Fibroblast of skin of right quadriceps (primary cell): ENCODE measurements around the gene ITPKA.

ENCODE experiments used
- DNase-seq: peaks from one replicate; pipeline ENCODE4 v3.0.0-alpha.2; 2013

Gene ITPKA

DNA sequence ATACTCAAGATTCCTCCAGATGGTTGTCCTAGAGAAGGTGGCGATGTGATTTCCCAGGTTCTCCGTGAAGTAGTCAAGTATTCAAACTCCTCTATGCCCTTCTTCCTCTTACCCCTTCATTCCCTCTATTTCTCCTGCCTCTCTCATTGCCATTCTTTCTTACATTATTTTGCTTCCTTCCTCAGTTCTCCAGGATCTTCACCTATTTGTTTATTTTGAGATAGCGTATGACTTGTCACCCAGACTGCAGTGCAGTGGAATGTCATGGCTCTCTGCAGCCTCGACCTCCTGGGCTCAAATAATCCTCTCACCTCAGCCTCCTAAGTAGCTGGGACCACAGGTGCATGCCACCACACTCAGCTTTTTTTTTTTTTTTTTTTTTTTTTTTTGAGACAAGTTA lies 1.8 kb upstream of the ITPKA start:
- DNase-seq: no peak

DNA sequence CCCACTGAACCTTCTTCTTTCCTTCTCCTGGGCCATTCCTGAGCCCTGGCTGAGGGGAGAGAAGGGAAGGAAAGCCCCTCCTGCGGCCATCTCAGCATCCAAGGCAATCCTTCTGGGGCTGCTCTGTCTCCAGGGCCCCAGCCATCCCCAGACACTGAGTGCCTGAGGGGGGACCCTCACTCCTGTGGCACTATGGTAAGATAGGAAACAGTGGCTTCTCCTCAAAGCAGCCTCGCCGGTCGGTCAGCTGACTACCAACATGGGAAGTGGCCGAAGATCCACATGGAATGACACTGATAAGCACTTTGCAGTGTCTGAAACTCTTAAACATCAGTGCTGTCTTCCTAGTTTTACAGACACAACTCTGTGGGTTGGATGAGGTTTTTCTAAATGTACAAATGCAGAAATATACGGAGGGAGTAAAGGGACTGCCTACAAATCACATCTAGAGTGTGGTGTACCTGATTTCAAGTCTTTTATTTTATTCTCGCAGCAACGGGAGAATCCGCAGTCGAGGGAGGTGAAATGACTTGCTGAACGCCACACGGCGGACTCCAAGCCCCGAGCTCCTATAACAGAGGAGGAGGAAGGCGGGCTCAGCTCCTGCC lies 973 bp upstream of the ITPKA start:
- no peak for DNase-seq

DNA sequence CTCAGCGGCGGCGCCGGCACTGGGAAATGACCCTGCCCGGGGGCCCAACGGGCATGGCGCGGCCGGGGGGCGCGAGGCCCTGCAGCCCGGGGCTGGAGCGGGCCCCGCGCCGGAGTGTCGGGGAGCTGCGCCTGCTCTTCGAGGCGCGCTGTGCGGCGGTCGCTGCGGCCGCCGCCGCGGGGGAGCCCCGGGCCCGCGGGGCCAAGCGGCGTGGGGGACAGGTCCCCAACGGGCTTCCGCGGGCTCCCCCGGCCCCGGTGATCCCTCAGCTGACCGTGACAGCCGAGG lies 172 bp downstream of the ITPKA start:
- no peak for DNase-seq

DNA sequence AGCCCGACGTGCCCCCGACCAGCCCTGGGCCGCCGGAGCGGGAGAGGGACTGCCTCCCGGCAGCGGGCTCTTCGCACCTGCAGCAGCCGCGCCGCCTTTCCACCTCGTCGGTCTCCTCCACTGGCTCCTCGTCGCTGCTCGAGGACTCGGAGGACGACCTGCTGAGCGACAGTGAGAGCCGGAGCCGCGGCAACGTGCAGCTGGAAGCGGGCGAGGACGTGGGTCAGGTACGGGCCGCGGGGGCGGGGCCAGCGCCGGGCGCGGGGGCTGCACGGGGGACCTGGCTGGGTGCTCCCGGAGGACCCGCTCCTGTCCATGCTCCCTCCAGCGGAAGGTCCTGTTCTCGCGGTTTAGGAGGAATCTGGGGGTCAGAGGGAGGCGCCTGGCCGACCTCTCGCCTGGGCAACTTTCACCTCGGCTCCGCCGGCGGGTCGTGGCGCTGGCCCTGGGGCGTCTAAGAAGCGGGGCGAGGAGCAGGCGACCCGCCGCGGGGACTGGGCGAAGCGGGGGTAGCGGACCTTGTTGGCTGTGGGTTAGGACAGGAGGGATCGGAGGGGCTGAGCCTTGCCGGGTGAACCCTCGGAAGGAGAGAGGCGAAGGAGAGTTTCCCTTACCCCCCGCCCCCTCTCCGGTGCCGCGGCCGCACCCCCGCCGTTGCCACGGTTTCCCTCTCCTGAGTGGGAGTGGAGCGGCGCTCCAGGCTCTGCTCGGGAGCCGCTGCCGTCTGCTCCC lies 682 bp downstream of the ITPKA start:
- no peak for DNase-seq

DNA sequence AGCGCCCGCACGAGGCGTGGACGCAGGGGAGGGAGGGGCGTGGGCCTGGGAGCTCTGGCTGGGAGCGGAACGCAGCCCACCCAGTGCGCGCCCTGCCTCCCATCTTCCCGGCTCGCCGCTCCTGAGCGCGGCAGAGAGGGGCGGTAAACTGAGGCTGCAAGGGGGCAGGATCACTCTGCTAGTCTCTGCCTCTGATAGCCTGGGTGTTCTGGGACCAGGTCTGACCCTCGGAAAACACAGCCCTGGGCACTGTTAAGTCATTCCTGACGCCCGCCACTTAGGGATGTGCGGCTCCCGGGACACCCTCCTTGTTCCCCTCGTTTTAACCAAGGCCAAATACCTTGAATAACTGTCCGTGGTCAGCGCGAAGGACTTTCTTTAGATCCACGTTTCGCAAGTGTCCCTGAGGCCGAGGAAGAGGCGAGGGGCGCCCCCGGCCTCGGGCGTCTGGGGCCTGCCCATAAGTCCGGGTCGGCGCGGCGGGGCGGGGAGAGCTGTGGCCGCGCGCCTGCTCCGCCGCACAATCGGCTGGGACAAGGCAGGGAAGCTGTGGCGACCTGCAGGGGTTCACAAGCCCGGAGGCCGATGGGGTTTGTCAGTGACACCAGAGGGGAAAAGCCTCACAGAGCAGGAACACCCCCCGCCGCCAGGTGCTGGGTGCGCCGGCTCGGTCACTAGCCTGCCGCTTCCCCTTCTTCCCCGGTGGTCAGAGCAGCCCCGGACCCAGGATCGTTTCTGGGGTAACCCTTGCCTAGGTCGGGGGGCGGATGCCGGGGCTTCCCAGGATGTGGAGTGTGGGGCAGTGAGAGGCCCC lies 1.5 kb downstream of the ITPKA start:
- DNase-seq: no peak

DNA sequence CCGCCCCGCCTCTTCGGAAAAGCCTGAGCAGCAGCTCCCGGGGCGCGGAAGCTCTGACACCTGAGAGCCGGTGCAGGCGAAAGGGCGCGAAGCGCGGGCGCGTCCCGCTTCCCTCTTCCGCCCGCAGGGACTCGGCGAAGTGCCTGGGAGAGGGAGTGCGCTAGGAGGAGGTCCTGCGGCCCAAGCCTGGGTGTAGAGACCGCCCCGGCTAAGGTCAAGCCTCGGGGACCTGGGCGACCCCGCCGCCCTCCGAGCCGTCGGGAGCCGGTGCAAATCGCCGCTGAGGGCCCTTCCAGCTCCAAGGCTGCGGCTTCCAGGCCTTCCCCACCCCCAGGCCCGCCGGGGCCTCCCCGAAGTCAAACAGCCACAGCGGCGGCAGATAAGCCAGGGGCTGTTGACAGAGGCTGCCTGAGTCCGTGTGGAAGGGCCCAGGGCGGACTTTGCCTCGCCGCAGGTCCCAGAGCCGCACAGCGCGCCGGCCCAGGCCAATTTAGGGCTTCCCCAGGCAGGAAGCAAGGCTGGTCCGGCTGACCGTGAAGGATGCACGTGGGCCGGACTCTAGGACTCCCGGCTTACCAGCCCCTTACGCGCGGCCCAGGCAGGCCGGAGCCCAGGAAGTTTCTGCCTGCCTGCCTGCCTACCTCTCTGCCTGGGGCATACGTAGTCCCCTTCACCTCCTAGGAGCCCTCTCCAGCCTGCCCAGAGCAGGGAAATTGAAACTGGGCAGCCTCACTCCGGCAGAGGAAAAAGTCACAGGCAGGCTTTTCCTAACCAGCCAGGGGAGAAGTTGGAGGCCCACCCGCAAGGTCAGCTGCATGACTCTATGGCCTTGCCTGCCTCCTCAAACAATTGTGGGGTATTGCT lies 2.3 kb downstream of the ITPKA start:
- no peak for DNase-seq

DNA sequence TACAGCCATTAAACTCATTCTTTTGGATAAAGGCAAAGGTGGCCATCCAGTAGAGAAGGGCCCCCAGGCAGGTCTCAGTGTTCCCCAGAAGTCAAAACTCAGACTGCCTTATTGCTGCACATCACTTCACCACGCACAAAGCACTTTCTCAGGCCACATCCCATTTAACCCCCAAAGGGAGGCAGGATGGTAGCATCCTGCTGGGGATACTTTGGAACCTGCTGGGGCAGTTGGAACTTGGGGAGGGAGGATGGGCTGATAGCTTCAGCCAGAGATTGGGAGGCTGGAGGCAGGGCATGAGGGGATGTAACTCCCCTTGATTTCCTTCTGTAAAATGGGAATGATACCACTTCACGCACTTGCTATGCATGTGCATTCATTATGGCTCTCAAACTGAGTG lies 5.0 kb downstream of the ITPKA start:
- no peak for DNase-seq

DNA sequence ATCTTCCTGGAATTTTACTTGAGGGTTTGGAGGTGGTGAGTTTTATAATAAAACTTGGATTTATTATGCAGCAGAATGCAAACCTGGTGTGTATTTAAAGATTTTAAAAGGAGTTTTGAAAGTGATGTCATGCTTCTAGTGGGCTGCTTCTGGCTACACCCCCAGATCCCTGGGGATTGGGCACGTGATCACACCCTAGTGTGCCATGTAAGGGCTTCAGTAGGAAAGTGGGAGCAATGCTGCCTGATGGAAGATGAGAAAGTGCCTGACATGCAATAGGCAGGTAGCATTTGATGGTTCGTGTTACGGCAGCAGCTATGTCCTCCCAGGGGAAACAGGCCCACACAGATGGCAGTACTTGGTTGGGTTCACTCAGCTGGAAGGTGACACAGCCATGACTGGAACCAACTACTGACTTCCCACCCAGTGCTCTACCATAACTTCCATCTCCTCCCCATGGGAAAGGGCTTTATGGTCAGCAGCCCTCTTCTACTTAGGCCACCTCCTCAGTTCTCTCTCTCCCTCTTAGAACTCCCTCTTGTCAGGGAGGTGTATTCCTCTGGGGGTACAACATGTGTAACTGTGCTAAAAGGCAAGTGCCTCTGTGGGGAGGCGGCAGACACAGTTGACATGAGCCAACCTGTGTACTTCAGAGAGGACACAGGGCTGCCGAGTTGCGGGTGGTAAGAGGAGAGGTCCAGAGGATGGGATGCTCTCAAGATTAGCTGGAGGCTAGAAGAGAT lies 5.6 kb downstream of the ITPKA start:
- peak; percentile 29 for DNase-seq

DNA sequence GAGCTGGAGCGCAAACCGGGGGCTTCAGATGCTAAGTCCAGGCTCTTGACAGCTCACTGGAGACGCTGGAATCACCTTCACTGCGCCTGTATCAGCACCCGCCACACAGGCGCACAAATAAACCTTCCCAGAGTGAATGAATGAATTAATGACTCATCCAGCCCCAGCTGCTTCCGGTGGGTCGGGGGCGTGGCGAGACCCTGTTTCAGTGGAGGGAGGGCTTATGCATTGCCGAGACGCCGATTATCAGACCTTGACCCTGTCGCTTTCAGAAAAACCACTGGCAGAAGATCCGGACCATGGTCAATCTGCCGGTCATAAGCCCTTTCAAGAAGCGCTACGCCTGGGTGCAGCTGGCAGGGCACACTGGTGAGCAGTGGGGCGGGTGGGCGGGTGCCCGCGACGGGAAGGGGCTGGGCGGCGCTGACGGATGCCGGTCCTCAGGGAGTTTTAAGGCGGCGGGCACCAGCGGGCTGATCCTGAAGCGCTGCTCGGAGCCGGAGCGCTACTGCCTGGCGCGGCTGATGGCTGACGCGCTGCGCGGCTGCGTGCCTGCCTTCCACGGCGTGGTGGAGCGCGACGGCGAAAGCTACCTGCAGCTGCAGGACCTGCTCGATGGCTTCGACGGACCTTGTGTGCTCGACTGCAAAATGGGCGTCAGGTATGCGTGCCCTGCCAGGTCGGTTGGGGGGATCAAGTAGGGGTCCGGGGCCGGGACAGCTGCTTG lies 7.7 kb downstream of the ITPKA start:
- no peak for DNase-seq

DNA sequence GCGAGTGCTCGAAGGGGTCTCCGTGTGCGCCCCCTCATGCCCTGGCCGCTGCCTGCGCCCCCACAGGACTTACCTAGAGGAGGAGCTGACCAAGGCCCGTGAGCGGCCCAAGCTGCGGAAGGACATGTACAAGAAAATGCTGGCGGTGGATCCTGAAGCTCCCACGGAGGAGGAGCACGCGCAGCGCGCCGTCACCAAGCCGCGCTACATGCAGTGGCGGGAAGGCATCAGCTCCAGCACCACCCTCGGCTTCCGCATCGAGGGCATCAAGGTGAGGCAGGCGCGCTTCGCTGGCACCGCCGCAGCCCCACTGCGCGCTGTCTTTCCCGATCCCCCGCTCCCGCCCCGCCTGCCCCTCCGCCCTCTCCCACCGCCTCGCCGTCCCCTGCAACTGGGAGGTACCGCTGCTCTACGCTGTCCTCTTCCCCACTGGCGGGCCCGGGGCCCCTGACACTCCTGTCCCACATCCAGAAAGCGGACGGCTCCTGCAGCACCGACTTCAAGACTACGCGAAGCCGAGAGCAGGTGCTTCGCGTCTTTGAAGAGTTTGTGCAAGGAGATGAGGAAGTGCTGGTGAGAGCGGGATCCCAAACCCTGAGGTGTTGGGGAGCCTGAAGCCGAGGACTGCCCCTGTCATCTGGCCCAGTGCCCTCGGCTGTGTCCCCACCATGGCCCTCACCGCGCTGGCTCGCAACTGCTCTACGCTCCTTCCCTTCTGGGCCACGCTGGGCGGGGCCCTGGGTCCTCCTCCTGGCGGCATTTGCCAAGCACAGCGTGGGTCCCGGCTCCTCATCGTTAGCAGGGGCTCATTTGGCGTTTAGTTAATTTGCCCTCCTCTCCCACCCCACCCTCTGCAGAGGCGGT lies 8.5 kb downstream of the ITPKA start:
- DNase-seq: no peak

DNA sequence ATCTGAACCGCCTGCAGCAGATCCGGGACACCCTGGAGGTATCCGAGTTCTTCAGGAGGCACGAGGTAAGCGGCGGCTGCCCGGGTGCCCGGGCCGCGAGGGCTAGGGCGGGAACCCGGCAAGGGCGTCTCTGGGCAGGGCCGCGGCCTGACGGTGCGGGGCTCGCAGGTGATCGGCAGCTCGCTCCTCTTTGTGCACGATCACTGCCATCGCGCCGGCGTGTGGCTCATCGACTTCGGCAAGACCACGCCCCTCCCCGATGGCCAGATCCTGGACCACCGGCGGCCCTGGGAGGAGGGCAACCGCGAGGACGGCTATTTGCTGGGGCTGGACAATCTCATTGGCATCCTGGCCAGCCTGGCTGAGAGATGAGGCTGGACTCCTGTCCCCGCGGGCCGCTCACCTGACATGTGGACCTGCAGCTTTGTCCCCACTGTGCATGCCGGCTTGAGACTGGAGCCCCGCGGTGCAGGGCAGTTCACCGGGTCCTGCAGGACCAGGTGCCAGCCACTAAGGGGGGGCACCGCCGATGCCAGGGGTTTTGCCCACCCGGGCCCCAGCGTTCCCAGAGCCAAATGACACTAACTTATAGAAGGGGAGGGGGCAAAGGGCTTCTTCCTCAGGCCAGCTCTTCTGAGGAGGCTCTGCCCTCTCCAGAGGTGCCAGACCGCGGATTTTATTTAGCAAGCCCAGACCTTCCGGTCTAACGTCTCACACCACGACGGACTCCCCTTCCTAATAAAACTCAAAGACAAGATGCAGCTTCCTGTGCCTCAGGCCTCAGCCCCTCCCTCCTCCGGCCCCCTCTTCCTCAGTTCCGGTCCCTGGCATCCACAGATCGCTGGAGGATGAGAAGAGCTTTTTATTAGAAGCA lies 9.4 kb downstream of the ITPKA start:
- no peak for DNase-seq

DNA sequence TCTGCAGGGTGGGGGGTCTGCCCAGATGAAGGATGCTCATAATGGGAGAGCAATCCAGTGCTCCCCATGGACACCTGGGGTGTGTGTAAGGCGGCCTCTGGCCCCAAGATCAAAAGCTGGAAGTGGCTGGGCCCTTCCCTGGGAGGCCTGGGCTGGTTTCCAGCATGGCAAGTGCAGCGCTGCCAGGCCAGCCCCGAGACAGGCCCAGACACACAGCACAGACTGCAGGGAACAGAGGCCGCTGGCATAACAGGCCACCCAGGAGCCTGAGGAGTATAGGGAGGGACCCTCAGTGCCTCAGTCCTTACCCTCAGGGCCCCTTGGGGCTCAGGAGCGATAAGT lies 10.0 kb downstream of the ITPKA start:
- no peak for DNase-seq

DNA sequence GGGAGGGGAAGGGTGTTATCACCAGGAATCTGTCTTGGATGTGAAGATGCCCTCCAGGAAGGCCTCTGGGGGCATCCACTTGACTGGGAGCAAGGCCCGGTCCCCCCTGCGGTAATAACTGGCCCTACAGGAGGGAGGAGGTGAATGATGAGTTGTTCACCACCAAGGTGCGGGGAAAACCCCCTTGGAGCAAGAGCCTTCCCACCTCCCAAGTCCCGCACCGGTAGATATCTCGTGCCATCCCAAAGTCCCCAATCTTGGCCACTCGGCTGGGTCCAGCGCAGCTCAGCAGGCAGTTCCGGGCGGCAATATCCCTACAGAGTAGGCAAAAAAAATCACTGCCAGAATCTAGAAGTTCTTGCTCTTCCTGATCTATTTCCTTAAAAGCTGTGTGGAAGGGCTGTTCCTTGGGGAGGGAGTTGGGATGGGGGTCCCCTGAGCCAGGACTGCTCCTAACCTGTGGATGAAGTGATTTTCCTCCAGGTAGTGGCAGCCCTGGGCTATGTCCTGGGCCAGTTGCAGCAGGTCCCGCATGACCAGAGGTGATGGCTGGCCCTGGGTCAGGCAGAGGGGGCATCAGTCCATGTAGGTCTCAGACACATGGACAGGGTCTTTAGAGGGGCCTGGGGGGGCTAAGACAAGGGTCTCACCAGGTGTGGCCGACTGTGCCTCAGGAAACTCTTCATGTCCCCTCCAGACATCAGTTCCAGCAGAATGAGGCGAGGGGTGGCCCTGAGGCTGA lies 11.2 kb downstream of the ITPKA start:
- DNase-seq: no peak

DNA sequence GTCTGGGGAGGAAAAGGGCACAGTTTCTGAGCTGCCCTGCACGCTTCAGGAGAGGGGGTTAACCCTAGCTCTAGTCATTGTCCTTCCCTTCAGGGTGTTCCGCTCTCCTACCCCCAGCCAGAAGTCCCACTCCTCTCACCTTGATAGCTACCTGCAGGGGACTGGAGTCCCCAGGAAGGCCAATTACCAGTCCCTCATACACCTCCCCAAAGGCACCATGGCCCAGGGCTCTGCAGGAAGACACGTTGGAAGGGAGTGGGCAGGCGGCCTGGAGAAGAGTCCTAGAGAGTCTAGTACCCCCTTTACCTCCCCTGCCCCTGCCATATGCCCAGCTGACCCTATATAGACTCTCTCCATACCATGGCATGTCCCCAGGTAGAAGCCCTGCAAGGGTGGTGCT lies 12.1 kb downstream of the ITPKA start:
- no peak for DNase-seq

DNA sequence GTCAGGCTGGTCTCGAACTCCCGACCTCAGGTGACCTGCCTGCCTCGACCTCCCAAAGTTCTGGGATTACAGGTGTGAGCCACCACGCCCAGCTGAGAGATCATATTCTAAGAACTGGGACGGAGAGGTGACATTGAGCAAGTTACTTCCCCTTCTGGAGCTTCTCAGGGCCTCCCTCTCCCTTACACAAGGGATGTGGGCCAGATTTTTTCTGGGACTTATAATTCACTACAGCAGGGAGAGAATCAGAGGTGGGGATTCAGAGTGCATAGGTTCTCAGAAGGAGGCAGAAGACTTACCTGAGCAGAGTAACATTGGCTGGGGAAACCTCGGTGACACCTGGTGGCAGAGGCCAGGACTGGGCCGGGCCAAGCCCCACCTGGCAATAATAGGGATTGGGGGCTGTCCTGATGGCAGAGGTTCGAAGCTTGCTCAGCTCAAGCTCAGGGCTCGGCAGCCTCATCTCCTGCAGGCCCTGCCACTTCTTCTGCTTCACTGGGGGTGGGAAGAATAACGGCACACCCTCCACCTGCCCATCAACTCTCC lies 13.2 kb downstream of the ITPKA start:
- no peak for DNase-seq

DNA sequence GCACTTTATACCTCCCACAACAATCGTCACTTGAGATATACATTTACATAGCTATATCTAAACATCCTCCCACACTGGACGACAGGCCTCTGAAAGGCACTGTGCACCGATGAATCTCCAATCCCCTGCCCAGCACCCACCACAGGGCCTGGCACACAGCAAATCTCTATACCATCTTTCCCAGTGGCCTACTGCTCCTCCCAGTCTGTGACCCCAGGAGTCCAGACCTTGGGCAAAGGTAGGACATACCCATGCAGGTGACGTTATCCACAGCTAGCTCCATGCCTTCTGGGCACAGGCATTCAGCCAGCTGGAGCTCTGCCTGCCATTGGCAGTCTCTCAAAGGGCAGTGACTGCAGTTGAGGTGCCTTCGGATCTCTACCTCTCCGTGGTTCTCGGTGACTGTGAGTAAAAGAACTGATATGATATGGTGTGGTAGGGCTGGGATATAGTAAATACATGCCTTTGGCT lies 14.2 kb downstream of the ITPKA start:
- no peak for DNase-seq

DNA sequence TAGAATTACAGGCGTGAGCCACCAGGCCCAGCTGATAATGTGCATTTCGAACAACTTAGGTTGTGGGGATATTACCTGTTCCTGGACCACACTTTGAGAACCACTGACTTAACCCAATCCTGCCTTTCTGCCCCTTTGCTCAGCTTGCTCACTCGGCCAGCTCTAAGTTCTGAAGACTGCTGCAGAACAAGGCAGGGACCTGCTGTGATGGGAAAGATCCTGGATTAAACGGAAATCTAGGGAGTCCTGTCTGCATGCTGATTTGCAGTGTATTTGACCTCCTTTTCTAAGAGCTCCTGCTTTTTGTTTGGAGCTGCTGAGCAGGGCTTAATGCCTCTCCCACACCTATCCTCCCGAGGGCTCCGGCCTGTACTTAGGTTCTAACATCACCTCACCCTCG lies 17.1 kb downstream of the ITPKA start:
- DNase-seq: no peak

DNA sequence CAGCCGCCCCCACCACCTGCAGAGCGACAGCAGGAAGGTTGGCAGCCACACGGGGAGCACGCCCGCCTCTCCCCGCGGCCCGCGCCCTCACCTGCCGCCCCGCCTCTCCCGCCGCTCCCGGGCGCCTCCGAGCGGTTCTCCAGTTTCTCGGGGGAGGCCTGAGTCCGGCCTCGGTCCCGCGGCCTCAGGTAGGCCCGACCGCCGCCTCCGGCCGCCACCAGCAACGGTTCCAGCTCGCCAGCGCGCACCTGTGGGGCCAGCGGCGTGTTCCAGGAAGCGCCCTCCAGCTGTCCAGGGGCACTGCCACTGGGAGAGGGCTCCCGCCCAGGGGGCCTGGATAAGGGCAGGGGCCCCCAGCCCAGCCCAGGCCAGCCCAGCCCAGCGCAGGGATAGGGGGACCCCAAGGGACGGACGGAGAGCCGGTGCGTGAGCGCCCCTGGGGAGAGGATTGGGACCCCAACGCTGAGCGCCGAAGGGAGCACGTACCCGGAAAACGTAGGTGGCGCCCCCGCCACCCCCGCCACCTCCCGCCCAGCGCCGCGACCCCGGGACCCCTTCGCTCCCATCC lies 17.7 kb downstream of the ITPKA start:
- DNase-seq: no peak
